Kidney (tissue), 14 donors: Measurements from ENCODE around the gene CARD11. TPM values are rescaled to one million over a fixed set of nuclear protein-coding genes. Genes with fewer than 3 reads are reported as not detected.

Experiments
- DNase-seq, 5 donors: peaks; one replicate each; pipeline ENCODE4 v3.0.0-alpha.2; 2013 to 2020
- FAIRE-seq: peaks from 2 replicates; lab custom pipeline; 2012; peaks lifted over from hg19 to GRCh38; lab: Jason Lieb, UNC
- H3K27ac ChIP-seq, 2 donors: one replicate each; pipeline ENCODE4 v1.7.0; 2013; ENCODE audit warnings: low read depth in 2 of 2, low read length in 2 of 2, inconsistent platforms in 1 of 2
- H3K27me3 ChIP-seq: one replicate; pipeline ENCODE4 v1.7.1; 2013; ENCODE audit warnings: low read length, inconsistent platforms; ENCODE audit not compliant: control insufficient read depth, insufficient read depth
- H3K36me3 ChIP-seq, 3 donors: one replicate each; pipeline versions ENCODE4 v1.7.0 to v1.7.1; 2013; ENCODE audit warnings: low read length in 3 of 3, control low read depth in 1 of 3, inconsistent platforms in 1 of 3; ENCODE audit not compliant: insufficient read depth in 3 of 3, control insufficient read depth in 2 of 3
- H3K4me1 ChIP-seq, 3 donors: one replicate each; pipeline versions ENCODE4 v1.7.0 to v1.7.1; 2013; ENCODE audit warnings: low read length in 3 of 3, inconsistent platforms in 1 of 3, low read depth in 1 of 3; ENCODE audit not compliant: control insufficient read depth in 2 of 3, insufficient read depth in 2 of 3
- H3K4me3 ChIP-seq, 3 donors: one replicate each; pipeline versions ENCODE4 v1.7.0 to v1.8.1; 2013; ENCODE audit warnings: low read length in 3 of 3, control low read depth in 1 of 3, inconsistent platforms in 1 of 3
- H3K9ac ChIP-seq, 3 donors: one replicate each; pipeline versions ENCODE4 v1.7.0 to v1.7.1; 2013; ENCODE audit warnings: low read length in 3 of 3, control low read depth in 1 of 3, inconsistent platforms in 1 of 3
- H3K9me3 ChIP-seq, 3 donors: one replicate each; pipeline versions ENCODE4 v1.7.0 to v1.7.1; 2013; ENCODE audit warnings: low read length in 3 of 3, control low read depth in 1 of 3, inconsistent platforms in 1 of 3; ENCODE audit not compliant: control insufficient read depth in 2 of 3, insufficient read depth in 1 of 3
- CTCF ChIP-seq: IDR thresholded peaks from 3 replicates; pipeline ENCODE4 v1.5.1; 2012; ENCODE audit warnings: mild to moderate bottlenecking, moderate library complexity, borderline replicate concordance; ENCODE audit not compliant: insufficient read depth; ENCODE audit errors: extremely low read depth
- intact Hi-C: fragments of 100-400 bp; cut with DNase I; formaldehyde crosslinking; loops from one replicate; pipeline ENCODE4 v1.11.1; 2022
- polyA plus RNA-seq: library from polyadenylated mRNA; stranded (reverse); fragments of 350-450 nt; fragmentation: Illumina TruSeq; extraction: RNeasy Lipid Tissue Mini Kit (QIAGEN cat#74804); gene quantifications from one replicate; pipeline ENCODE4 v1.2.3, GENCODE V29; 2014; ENCODE audit warnings: low read depth, low replicate concordance; ENCODE audit not compliant: insufficient read depth
- total RNA-seq: library from RNA; stranded (reverse); fragmentation: NEBNext Ultra II Directional; extraction: Animal tissue kit (Norgen Biotek cat#: 25700); gene quantifications from one replicate; pipeline ENCODE4 v1.2.1, GENCODE V29; 2021
- donor health status: control.
- donor health status: control.
- donor health status: control.
- donor health status: control.
- donor health status: control.
- donor health status: DM: yes; HTN: yes; CAD: no.
- donor health status: Normal renal cell carcinoma (clear cell type).

Gene CARD11
- total and polyA plus RNA-seq, 2 donors from 2014 or later = 0.22 to 9.6 TPM

GRCh38 chr7:3037259-3037658 lies 6.4 kb downstream of the CARD11 start:
- Histone ChIP-seq H3K9ac (no peak overlapping the region), H3K4me3 (no peak overlapping the region), H3K9me3 (no peaks in the 10 kb centered on the region), H3K4me1 (no peaks in the 10 kb centered on the region), H3K27me3 (no peaks in the 10 kb centered on the region), H3K27ac (no peak overlapping the region), H3K36me3 (no peaks in the 10 kb centered on the region)
- FAIRE-seq (no peak), DNase-seq (no peak)
- TF ChIP-seq CTCF = no peak
- intact Hi-C loops = no loop called here

GRCh38 chr7:3034591-3035150 lies 9.0 kb downstream of the CARD11 start:
- no peak for TF ChIP-seq CTCF
- intact Hi-C loops = no loop called here

GRCh38 chr7:3033581-3033980 lies 10.1 kb downstream of the CARD11 start:
- Histone ChIP-seq H3K36me3 (no peaks in the 10 kb centered on the region), H3K9me3 (no peaks in the 10 kb centered on the region), H3K9ac (no peak overlapping the region), H3K27me3 (no peaks in the 10 kb centered on the region), H3K27ac (no peak overlapping the region), H3K4me1 (no peaks in the 10 kb centered on the region), H3K4me3 (no peak overlapping the region)
- no peak for DNase-seq
- TF ChIP-seq CTCF = no peak
- no peak for FAIRE-seq
- intact Hi-C loops = no loop called here

More at GRCh38 chr7:3034591-3035150, 9.0 kb downstream of the CARD11 start:
- Histone ChIP-seq H3K4me1 (no peaks in the 10 kb centered on the region), H3K9me3 (no peaks in the 10 kb centered on the region), H3K4me3 (no peak overlapping the region), H3K27ac (no peak overlapping the region), H3K9ac (no peak overlapping the region), H3K36me3 (no peaks in the 10 kb centered on the region), H3K27me3 (no peaks in the 10 kb centered on the region)
- no peak for FAIRE-seq
- no peak for DNase-seq

- Histone ChIP-seq H3K4me1 (no peaks in the 10 kb centered on the region), H3K4me3 (no peak overlapping the region), H3K27ac (no peak overlapping the region), H3K9me3 (no peaks in the 10 kb centered on the region), H3K27me3 (no peaks in the 10 kb centered on the region), H3K9ac (no peak overlapping the region), H3K36me3 (no peaks in the 10 kb centered on the region)
- no peak for FAIRE-seq
- intact Hi-C loops = no loop called here
- no peak for DNase-seq
- no peak for TF ChIP-seq CTCF
These were observed 10.5 kb downstream of the CARD11 start for GRCh38 chr7:3033136-3033535.
